AML-193 (cell line): Measurements from ENCODE around the gene TOR4A.

Source experiments
- DNase-seq, 2 experiments: peaks; one replicate each; lab custom pipeline; 2025; lab: John Stamatoyannopoulos, UW

The TOR4A gene

GRCh38 chr9:137306850-137307254 is 29.3 kb downstream of the TOR4A start:
- DNase-seq, result no peak

GRCh38 chr9:137307255-137308056 is 29.9 kb downstream of the TOR4A start:
- no peak for DNase-seq

GRCh38 chr9:137308057-137308619 is 30.6 kb downstream of the TOR4A start:
- no peak for DNase-seq

GRCh38 chr9:137309368-137310188 is 32.1 kb downstream of the TOR4A start:
- no peak for DNase-seq

DNA sequence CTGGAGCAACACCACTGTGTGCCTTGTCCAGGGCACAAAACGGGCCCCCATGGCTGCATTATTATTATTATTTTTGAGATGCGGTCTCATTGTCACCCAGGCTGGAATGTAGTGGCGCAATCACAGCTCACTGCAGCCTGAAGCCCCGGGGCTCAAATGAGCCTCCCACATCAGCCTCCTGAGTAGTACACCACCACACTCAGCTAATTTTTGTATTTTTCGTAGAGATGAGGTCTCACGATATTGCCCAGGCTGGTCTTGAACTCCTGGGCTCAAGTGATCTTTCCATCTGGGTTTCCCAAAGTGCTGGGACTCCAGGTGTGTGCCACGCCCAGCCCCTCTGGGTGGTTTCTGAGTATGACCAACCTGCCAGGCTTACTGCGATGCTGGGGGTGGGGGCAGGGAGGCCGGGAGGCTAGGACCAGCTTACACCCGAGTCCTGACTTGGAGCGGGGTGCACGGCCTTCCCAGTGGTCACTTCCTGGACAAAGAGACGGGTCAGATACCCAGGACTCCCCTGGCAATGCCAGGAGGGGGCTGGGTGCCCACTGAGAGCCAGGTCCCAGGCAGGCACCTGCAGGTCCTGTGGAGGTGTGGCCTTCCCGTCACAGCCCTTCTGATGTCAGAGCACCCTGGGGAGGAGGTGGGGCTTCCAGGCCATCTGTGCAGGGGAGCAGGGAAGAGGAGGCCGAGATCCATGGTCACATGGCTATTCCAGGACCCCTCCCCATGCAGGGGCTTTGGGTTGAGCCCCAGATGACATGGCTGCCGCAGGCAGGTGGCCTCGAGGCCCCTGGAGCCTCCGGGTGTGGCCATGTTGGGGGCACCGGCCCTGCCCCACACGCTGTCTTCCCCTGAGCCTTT is 32.9 kb downstream of the TOR4A start:
- no peak for DNase-seq

DNA sequence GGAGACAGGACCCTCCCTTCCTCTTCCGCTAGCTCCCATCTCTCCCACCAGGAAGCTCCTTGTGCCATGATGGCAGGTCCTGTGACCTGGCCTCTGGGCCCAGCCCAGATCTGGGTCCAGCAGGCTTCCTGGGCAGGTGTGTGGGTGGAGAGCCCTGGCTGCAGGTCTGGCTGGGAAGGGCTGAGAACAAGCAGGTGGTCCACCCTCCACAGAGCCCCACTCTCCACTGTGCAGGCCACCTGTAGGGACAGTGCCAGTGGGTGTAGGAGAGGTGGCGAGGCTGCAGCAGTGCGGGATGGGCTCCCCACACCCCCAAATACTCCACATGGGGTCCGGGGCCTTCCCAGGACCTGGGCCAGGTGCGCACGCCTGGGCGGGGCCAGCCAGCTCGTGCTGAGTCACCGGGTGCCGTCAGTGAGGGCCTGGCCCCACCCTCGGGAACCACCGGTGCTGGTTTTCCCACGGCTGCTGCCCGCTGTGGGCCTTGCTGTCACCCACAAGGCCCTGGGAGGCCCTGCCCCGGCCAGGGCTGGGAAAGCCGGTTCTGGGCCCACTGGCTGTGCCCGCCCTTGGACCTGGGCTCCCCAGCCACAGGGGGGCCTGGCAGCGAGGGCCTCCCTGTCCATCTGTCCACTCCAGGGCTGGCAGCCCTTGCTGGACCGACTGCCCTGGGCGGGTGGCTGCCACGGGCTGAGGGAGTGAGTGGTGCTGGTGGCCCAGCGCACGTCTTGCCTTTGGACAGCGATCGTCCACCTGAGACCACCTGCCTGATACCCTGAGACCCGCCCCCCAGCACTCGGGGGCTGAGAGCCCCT is 33.9 kb downstream of the TOR4A start:
- DNase-seq, result no peak

GRCh38 chr9:137311986-137312851 is 34.7 kb downstream of the TOR4A start:
- no peak for DNase-seq

DNA sequence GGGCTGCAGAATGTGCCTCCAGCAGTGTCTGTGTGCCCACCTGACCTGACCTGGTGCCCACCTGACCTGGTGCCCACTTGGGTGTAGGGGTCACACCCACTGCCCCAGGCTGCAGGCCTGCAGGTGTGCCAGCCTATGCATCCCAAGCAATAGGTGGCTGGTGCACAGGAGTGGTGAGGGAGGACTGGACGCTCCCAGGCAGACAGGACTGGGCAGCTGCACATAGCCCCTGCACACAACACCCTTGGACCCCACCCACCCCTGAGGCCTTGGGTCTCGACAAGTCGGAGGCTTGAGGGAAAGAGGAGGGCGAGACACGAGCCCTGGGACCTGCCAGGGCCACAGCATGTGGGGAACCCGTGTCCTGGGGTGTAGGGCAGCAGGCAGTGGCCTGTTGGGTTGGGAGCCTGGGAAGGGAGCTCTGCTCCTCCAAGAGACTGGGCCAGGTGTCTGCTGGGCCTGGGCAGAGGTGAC is 35.4 kb downstream of the TOR4A start:
- no peak for DNase-seq

GRCh38 chr9:137313326-137313936 is 35.9 kb downstream of the TOR4A start:
- no peak for DNase-seq

GRCh38 chr9:137313956-137314560 is 36.5 kb downstream of the TOR4A start:
- no peak for DNase-seq

- no peak for DNase-seq
Observed at GRCh38 chr9:137314561-137315560, 37.3 kb downstream of the TOR4A start.

GRCh38 chr9:137315581-137316011 is 38.1 kb downstream of the TOR4A start:
- DNase-seq, result no peak

DNA sequence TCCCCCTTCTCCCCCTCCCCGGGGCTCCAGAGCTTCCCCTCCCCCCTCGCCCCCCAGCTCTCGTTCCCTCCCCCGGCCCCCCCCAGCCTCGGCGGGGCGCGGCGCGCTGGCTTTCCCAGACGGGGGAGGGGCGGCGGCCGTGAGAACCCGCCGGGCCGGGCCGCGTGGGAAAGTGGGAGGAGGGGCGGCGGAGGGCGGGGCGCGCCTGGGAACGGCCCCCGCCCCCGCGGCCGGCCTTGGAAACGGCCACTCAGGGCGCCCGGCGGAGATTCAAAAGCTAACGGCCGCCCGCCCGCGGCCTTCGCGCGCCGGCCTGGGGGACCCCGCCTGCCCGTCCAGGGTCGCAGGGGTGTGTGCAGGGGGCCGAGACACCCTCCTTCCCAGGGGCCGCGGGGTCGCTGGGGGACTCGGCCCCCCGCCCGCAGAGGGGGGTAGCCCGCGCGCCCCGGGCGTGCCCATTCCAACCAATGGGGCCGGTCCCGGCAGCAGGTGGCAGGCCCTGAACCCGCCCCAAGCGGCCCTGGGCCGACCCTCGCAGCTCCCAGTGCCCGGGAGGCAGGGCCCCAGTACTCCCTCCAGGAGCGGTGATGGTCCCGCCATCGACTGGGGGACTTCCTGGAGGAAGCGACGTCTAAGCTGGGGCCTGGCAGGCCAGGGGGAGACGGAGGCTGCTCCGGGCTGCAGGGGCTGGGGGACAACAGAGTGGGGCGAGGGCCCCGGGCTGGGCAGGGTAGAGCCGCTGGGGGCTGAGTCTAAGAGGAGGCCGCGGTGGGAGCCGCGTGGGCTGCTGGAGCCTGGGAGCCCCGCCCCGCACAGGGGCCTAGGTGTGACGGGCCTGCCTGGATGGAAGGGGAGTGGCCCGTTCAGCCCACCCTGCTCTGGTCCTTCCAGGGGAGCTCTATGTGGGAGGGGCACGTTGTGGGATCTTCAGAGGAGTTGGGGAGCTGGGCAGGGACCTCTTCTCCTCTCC is 38.8 kb downstream of the TOR4A start:
- no peak for DNase-seq

DNA sequence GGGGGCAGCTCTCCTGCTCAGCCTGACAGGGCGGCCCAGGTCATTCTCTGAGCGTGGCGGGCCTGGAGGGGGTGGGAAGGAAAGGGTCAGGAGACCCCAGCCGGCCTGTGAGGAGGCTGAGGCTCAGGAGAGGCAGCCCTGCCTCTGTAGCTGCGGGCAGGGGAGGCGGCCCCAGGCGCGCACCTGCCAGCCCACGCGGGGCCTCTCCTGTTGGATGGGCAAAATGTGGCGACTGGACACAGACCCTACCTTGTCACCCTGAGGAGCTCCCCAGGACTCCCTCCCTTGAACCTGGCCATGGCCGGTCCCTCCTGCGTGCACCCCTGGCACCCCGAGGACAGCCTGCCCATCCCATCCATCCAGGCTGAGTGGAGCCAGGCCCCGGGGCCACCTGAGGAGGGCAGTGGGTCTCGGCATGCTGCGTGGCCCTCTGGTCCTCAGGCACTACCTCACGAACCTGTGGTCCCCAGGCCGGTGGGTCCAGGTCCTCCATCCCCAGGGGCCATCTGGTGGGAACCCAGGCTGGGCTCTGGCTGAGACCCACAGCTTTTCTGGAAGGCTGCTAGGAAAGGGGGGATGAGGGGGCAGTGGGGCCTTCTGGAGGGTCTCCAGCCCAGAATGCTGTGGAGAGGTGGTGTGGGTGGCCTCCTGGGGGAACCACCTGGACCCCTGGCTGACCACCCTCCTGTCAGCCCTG is 39.6 kb downstream of the TOR4A start:
- no peak for DNase-seq

DNA sequence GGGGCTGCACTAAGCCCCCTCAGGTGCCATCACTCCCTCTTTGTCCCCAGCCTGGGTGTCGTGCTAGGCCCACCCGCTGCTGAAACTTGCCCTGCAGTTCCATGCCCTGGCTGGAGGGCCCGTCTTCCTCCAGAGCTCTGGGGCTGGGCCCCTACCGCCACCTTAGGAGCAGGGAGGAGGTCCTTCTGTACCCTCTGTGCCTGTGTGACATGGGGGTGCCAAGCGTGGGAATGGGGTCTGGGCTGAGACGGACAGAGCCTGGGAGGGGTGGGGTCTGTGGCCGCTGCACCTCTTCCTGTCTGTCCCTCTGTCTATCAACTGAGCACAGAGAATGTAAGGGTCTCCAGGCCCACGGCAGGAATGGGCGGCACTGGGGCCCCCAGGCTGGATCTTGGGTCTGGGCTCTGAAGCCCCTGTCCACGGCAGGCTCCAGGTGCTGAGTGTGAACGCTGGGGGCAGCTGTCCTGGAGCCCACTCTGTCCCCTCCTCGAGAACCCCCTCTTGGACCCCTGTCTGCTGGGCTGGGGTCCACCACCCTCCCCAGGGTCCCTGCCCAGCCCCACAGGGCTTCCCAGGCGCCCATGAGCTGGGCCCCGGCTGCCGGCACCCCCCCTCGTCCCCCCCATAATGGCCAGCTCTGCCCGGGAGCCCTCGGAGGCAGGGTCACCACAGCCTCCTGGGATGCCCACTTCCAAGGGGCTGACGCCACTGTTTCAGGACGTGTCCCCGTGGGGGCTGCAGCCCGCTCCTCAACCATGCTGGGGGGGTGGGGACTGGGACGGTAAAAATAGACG is 40.4 kb downstream of the TOR4A start:
- DNase-seq, result no peak
